Posterior cingulate gyrus (tissue), 11 donors: ENCODE measurements around the gene TOM1L1.

Source experiments
- DNase-seq, 10 donors: peaks; one replicate each; pipeline versions ENCODE4 v3.0.0 to v3.0.0-alpha.2; 2020 to 2021; ENCODE audit warnings: mixed read lengths in 3 of 10
- intact Hi-C: fragments of 100-400 bp; cut with DNase I; formaldehyde crosslinking; loops from one replicate; pipeline ENCODE4 v1.15.1; 2023

Gene TOM1L1

DNA sequence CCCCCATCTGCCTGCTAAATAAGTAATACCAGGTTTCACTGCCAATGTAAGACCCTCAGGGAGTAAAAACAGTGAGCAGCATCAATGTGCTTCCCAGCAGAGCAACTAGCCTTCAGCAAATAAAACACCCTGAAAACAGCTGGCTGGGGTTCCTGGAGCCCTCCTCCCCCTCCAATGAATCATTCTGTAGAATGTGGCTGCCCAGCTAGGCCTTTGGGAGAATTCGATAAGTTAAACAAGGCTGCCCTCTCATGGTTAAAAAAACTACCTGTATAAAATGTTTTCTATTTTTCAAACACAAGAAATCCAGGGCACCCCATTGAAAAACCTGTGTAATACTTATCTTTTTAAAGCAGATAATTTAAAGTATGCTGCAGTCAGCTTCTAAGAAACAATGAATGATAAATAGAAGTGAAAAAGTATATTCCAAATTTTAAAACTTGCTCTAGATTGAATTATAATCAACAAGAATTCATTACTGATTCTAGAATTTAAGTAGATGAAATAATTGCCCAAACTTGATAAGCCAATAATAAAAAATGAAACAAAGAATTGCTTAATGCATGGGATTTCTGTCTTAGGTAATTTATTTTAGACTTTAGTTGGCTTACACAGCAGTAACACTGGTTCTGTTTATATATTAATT, 9.4 kb upstream of the TOM1L1 start:
- DNase-seq: peak in 4 of 10 donors; percentile 19 to 87 (median 24)
- intact Hi-C loops: no loop called here

DNA sequence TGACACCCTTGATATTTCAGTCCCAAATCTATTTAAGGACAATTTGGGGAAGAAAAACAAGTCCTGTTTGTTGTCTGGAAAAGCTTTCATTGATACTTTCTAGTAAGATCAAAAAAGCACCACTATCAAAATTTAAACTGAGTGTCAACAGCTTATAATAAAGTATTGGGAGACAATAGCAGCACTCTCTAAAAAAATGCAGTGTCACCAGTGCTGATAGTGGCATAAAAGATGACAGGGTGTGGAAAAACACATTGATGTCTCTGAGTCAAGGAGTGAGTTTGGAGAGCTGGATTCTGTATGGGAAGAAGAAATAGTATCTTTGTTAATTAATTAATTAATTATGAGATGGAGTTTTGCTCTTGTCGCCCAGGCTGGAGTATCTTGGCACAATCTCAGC, 8.3 kb upstream of the TOM1L1 start:
- DNase-seq: no peak
- intact Hi-C loops: no loop called here

DNA sequence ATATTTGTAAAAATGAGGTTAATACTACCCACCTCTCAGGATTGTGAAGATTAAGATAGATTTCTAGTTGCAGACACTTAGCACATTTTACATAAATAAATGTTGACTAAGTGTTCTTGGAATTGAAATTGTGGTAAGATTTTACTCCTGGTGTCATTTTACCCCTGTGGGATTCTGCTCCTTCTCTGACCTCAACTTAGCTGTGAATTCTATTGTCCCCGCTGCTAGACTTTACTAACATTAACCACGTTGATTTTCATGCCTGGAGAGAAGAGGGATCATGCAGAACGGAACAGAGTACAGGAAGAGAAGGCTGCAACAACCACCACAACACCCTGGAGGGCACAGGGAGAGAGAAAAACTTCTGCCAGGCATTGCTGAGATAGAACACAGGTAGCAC, 2.1 kb upstream of the TOM1L1 start:
- intact Hi-C loops: no loop called here

DNA sequence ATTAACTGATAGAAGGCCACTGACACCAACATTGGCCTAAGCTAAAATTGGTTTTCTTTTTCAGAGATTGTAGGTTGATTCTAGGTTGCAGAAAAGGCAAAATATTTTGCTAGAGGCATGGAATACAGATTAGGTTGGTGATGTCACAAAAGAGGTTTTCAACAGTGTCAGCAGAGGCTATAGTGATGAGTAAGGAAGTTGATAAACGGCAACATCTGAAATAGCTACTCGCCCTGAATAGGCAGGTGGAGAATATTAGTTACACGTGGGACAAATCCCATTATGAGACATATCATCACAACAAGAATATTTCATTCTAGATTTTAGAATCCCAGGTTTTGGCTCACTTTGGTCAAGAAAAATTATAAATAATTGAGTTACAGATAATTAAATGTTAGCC, 1.5 kb upstream of the TOM1L1 start:
- intact Hi-C loops: no loop called here
- DNase-seq: no peak

More for the DNA sequence above, 2.1 kb upstream of the TOM1L1 start:
- no peak for DNase-seq

DNA sequence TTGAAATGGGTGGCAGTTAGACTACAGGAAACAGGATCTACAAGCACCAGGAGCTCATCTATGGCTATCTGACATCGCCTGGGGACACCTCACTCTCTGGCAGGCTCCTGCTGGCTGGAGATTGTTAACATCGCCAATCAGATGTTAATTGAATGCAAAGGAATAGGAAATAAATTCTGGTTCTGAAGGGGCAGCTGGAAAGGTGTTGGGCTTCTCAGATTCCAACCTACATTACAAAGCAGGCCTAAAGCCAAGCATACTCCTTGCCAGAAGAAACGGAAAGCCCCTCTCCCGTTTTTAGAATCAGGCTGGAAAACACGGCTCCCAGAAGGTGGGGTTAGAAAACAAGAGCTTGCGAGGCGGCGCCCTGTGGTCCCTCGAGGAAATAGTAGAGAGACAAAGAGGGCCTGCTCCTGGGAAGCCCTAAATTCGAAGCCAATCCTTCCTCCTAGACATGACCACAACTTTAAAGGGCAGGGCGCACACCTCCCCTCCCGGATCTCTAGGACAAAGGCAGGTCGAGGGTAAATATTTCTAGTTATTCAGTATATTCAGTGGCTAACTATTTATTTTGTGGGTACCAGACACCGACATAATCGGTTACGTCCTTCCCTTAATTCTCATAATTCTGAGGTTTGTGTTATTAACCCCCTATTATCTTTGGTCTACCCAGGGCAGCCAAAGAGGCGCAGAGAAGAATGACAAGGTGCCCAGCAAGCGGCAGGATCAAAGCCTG, 763 bp upstream of the TOM1L1 start:
- peak in 1 of 10 donors; percentile 15 for DNase-seq
- intact Hi-C loops: loop anchor here (2.0 kb wide), 1 partner anchor 69 kb away; the partner anchor contains the start of genes COX11 and STXBP4

DNA sequence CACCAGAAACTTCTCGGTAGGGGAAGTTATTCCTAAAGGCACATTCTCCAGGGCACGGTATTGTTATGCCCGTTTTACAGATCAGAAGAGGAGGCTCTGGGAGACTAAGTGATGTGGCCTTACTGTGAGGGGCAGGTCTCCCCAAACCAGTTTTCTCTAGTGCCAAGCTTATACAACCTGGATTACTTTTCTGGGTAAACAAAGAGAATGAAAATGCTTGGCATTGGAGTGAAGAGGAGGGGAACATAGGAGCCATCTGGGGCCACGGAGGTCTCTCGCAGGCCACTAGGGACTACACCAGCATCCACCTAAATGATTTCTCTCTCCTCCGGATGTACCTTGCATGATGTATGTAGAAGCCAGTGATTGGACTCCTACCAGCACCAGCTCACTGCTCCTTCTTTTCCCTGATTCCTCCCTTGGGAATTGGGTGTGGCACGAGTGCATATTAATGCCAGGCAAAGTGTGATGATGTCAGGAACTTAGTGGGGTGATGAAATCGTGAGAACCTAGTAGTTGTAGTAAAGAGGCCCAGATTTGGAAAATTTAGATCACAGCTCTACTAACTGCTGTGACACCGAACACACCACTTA, 674 bp downstream of the TOM1L1 start:
- intact Hi-C loops: loop anchor here (2.0 kb wide), 1 partner anchor 67 kb away; the partner anchor contains the start of genes COX11 and STXBP4
- DNase-seq: no peak

DNA sequence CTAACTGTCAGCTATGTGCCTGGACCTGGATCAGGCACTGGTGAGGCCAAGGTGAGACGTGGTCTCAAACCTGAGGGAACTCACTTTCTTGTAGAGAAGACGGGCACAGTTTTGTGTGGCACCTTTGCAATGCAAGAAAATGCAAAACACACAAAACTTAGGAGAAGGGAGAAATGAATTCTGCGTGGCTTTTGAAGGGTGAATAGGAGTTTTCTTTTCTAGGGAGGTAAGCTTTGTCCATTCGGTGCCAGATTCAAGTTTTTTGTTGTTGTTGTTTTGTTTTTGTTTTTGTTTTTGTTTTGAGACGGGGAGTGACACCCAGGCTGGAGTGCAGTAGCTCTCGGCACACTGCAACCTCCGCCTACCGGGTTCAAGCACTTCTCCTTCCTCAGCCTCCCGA, 1.4 kb downstream of the TOM1L1 start:
- intact Hi-C loops: no loop called here
- no peak for DNase-seq

DNA sequence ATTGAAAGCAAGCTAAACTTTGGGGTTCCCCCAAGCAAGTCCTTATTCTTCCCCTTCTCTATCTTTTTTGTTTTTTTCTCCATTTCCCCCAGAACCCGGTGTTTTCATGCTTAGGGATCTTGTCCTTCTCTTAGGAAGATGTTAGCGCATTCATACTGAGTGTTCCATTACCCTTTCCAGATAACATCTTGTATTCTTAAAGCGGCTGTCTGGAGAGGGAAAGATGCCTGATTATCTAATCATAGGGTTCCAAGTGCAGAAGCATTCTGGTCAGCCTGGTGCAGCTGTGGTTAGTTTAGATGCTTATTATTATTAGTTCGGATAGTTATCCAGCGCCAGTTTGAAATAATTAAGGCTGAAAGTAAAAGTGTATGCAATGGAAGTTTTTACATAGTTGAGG, 2.0 kb downstream of the TOM1L1 start:
- intact Hi-C loops: no loop called here
- DNase-seq: no peak

DNA sequence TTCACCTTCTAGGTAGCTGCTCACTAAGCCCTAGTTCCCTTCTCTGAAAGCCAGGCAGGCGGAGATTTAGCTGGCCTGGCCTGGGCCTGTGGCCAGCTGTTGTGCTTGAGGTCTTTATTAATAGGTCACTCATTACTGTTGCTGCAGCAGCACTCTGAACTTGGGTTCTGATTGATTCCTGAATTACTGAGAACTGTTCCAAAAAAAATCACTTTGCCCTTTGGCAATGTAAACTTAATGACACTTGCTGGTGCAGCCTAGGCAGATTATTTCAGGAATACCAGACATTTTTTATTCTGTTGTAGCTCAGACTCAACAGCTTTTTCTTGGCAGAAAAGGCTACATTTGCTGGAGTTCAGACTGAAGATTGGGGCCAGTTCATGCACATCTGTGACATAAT, 2.7 kb downstream of the TOM1L1 start:
- no peak for DNase-seq
- intact Hi-C loops: no loop called here

DNA sequence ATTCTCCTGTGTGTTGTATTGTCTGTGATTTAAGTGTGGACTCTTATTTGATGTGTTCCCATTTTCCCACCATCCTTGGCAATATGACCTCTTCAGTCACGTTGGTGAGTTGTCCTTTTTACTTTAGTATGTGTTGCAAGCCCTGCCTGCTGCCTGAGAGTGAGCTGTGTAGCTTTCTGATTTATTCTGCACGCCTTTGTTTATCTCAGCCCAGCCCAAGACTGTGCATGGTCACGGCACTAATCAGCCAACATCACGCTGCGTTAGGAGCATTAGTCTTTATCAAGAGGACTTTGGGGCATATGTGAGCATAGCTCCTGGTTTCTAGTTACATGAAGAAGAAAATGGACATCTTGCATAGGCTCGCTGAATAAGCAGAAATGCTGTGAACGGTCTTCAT, 6.0 kb downstream of the TOM1L1 start:
- intact Hi-C loops: no loop called here
- DNase-seq: no peak

DNA sequence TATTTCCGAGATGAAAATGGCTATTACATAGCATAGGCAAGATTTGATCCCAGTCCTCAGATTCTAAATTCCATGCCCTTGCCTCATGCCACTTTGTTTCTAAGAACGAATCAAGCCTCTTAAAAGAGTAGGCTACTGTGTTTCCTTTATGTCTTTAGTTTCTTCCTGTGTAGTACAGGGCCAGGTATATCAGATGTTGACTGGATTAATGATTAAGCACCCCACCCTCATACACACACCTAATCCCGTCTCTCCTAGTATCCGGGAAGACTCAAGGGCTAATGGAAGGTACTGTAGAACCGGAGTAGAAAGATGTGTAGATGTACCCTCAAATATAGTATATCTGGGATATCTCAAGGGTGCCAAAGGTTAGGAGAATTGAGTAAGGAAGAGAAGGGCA, 6.7 kb downstream of the TOM1L1 start:
- intact Hi-C loops: no loop called here
- no peak for DNase-seq

DNA sequence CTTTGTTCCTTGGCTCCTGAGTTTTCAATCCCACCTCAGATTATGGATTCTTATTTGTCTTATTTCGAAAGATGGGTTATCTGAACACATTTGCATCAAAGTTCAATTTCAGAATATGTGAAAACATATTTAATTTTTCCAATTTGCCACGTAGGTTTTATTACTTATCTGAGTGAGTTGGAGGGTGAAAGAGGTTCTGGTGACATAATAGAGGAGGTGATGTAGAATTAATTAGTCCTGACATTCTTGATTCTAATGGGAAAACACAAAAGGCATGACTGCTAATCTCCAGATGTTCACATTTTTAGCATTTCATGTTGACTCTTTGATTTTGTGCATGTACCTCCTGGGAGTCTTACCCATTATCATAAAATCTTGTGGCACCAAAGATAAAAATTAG, 9.1 kb downstream of the TOM1L1 start:
- intact Hi-C loops: no loop called here

DNA sequence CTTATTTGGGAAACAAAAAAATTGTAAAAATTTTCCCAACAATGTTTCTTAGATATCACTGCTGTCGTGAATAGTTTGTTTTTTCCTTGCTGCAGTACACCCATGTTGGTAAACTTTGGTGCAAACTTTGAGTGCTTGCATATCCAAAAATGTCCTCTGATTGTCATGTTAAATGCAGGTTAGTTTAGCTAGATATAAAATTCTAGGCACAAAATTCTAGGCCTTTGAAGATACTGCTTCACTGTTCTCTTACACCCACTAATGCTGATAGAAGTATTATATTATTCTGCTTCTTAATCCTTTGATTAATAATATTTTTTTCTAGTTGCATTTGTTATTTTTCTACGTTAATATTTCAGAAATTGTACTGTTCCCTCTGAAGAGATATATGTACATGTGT, 16.1 kb downstream of the TOM1L1 start:
- intact Hi-C loops: no loop called here
- DNase-seq: no peak

More for the DNA sequence above, 9.1 kb downstream of the TOM1L1 start:
- DNase-seq: no peak

DNA sequence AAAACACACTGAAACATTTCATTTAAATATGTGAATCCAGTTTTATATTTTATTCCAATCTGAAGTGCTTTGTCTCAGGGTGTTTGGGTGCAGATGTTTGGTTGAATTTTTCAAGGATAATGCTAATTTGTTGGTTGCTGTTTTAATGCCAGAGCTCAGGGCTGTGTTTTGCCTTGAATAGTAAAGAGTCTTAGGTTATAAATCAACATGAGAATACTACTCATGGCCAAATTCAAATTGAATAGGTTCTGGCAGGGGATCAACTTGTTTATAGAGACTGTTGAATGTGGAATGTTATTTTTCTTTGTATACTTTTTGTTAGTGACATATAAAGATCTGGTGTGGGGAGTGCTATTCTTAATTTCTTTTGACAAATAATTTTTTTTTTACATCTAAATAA, 18.8 kb downstream of the TOM1L1 start:
- no peak for DNase-seq
- intact Hi-C loops: no loop called here

DNA sequence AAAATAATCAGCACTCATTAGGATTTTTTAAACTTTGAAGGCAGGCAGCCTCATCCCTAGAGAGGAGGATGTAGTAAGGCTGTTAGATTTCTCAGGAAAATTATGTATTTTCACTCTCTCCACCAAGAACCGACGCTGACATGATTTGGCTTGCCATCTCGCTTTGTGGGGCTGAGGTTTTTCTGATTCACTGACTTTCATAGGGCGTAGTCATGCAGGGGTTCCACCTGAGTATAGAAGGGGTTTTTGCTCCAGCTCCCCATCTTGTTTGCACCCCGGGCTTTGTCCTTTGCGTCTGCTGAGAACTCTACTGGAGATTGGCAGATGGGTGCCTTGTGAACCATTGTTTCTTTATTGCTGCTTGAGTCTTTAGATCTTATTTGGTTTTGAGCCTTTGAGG, 20.2 kb downstream of the TOM1L1 start:
- intact Hi-C loops: no loop called here
- no peak for DNase-seq

DNA sequence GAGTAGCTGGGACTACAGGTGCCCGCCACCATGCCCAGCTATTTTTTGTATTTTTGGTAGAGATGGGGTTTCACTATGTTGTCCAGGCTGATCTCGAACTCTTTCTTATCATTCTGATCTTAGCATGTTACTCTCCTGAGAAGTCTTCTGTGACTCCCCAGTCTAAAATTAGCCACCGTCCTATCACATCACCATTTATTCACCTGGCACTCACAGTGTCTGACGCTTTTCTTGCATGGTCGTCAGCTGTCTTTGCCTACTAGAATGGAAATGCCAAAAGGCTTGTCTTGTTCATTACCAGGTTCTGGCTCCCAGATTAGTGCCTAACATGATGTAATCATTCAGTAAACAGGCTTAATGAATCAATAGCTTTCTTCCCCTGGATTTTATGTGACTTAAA, 23.8 kb downstream of the TOM1L1 start:
- intact Hi-C loops: no loop called here
- no peak for DNase-seq

DNA sequence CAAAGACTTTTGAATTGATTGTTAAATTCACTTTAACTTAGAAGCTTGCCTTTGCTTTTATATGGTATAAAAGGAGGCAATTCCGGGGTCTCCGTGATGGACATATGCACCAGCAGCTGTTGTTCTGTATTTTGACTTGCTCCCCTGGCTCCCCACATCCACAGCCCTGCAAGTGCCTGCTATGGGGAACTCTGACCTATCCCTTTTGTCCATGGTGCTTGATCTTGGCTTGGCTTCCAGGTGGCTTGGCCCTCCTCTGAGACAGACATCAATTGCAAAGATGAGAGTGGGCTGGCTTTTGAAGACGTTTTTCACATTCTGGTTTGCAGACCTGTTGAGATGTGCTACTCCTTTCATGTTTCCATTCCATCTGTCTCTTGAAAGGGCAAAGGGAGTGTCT, 26.9 kb downstream of the TOM1L1 start:
- intact Hi-C loops: no loop called here
- DNase-seq: no peak

DNA sequence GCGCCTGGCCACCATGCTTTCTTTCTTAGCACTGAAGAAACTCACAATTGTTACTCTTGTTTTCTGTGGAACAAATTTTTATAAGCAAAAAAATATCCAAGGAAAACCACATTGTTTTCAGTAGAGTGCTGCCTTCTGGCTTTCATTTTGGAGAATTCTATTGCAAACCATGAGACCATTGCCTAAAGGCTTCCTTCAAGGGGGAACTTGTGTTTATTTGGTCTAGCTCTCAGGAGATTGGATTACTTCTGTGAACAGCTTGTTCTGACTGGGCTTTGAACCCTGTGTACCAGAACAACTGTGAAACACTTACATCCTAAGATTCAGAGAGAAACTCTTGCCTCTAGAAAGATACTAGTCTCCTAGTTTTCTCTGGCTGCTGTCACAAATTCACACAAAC, 32.1 kb downstream of the TOM1L1 start:
- DNase-seq: no peak
- intact Hi-C loops: no loop called here

DNA sequence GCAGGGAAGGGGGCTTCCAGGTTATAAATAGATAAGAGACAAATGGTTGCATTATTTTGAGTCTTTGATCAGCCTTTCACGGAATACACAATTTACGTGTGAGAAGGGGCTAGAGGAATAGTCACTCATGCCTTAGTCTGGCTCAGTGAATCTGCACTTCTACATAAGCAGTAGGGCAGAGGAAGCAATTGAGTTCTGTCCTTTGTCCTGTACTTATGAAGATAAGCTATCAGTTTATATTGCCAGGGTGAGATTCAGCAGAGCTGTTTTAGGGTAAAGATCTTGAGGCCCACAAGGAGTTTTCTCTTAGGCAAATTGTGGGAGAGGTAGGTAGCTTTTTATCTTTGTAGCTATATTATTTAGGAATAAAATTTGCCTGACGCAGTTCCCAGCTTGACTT, 33.3 kb downstream of the TOM1L1 start:
- intact Hi-C loops: no loop called here
- DNase-seq: no peak

DNA sequence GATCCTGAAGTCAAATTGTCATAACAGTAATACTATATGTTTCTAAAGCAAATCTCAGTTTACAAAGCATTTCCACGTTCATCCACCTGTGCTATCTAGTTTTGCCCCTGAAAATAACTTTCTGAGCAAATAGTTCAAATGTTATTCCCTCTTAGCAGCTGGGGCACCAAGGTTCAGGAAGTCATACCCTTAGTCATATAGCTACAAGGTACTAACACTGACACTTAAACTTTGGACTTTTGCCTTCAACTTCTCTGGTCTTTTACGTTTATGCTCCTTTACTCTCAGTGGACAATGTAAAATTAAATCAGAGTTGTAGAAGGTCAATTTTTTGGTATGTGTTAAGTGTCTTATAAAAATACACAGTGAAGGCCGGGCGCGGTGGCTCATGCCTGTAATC, 34.8 kb downstream of the TOM1L1 start:
- intact Hi-C loops: no loop called here
- no peak for DNase-seq

DNA sequence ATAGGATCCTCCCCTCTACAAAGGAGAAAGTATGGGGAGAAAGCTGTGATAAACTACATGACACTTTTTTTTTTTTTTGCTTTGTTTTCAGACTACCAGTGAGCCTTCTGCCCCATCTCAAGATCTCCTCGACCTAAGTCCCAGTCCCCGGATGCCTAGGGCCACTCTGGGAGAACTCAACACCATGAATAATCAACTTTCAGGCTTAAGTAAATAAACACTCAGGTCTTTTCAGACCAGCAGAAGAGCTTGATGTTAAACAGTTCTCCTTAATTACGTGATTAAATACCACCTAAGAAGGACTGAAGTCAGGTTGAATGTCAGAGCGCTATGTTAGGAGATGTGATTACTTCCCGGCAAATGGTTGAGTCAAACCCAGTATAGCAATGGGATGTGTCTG, 36.4 kb downstream of the TOM1L1 start:
- intact Hi-C loops: no loop called here
- no peak for DNase-seq

DNA sequence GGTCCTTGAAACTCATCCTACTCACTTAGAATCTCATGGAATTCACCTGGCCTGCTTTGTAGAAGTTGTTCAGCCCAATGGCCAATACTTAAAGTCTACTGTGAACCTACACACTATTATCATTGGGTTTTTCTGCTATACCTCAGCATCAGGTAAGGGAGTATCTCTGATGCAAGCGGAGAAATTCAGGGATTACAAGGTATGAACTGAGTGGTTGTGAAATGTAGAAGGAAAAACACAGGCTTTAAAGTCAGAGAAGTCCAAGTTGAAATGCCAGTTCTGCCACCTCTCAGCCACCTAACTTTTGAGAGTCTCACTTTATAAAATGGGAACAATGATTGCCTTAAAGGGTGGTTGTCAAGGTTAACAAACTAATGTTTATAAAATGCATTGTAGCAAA, 36.8 kb downstream of the TOM1L1 start:
- intact Hi-C loops: no loop called here
- DNase-seq: no peak
